Renal cortex interstitium (tissue), 11 donors: ENCODE results near the gene HDGF. TPM values are rescaled to one million over a fixed set of nuclear protein-coding genes. Genes with fewer than 3 reads are reported as not detected.

Source experiments
- DNase-seq, 11 donors: peaks; one replicate each; pipeline ENCODE4 v3.0.0-alpha.2; 2013; ENCODE audit warnings: low read depth in 9 of 11, low spot score in 4 of 11; ENCODE audit errors: extremely low read depth in 1 of 11
- polyA plus RNA-seq, 3 donors: library from polyadenylated mRNA; unstranded; fragments of 120-200 nt; gene quantifications; one replicate each; pipeline ENCODE4 v1.2.1, GENCODE V29; 2013; ENCODE audit not compliant: insufficient read length in 3 of 3

The HDGF gene
- polyA plus RNA-seq, 3 donors, result 262 to 301 (median 270) TPM

DNA sequence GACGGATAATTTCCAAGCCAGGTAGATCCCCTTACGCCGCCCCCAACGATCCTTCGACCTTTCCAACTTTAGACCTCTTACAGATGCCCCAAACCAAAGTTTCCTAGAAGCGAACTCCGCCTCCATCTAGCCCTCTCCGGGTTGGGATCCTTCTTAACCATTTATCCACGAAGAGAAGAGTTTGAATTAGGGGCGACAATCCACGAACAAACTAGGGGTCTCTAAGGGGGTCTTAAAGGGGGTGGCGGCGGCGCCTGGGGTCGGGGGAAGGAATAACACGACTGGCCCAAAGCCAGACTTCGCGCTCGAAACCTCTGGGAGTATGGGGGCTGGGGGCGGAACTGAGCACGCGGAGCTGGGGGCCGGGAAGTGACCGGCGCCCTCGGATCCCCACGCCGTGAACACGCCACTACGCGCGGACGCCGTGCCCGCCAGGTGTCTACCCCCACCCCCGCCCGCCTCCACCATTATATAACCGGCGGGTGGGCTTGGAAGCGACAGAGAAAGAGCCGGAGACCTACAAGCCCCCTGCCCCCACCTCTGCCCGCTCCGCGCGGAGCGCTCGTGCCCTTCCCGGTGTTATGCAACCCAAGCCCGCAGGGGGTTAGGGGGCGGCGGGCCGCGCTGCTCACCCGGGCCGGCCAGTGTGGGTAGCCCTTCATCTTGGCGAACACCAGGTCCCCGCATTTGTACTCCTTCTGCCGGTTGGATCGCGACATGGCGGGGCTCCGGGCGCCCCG is 594 bp downstream of the HDGF start:
- no peak for DNase-seq

DNA sequence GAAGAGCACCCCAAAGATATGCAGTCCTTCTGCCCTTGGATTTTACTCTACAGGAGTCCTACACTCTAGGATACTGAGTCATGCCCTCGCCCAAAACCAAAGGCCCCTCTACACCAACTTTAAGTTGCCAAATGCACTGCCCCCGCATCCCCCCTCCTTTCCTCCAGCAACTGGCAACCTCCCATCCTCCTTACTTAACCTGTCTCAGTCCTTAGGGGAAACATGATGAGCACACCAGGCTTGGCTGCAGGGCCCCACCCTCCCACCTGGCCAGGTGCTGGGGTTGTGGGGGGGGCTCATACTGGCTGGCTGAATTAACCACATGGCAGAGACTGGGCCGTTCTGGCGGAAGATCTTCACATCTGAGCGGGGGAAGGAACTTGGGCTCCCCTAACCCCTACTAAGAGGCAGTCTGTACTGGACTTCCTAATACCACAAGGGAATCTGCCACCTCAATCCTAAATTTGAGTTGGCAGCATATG is 1.2 kb downstream of the HDGF start:
- no peak for DNase-seq

DNA sequence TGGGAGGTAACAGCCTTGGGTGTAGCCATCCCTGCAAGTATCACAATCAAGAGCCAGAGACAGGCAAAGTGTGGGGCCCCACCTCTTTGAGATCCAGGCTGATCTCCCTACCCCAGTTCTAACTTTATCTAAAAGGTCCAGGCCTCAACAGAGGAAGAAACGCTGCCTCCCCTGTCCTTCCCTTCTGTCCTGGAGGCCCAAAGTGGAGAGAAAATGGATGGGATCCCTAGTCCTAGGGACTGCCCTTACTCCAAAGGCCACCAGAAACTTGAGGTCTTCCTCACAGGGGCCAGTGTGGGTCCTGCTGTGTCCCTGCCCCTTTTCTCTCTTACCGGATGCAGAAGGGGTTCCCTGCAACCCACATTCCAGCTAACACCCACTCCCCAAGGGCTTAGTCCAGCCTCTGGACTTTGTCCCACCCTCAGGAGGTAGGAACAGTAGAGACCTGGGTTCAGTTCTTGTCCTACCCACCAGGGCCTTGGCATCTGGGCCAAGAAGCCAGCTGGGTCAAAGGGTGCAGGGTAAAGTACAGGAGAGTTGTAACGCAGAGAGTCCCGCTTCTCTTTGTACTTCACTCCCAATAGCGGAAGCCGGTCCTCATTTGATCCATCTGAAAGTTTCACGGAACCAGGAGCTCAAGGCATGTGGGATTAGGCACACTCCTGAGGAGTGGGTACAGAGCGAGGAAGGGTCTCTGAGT is 1.9 kb downstream of the HDGF start:
- DNase-seq, result no peak

DNA sequence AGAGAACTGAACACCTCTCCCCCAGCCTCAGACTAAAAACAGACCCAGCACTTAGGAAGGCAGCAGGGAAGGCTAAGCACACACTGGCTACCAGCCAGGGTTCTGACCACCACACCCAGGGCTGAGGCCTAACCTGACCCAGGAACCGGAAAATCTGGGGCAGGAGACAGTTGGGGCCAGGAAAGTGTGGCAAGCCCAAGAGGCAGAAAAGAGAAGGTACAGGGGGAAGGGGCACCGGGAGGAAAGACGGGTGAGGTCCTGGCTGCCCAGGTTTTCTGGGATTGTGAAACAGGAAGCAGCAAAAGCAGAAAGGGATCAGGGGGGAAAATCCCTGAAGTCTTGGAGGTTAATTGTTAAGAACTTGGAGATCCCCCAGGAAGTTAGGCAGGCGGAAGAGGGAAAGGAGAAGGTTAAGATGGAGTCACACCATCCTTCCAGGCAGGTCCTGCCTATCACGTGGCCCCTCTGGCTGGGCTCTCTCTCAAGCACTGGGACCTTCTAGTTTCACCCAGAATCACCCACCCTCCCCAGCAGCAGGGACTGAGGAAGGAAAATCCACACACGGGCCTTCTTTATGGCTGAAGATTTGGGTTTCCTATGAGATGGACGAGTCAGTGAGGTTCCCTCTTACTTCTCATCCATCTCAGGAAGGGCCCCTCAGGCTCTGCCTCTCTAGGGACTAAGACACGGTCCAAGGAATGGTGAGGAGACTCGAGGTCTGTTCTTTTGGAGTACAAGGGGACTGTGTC is 2.6 kb downstream of the HDGF start:
- DNase-seq, result no peak

DNA sequence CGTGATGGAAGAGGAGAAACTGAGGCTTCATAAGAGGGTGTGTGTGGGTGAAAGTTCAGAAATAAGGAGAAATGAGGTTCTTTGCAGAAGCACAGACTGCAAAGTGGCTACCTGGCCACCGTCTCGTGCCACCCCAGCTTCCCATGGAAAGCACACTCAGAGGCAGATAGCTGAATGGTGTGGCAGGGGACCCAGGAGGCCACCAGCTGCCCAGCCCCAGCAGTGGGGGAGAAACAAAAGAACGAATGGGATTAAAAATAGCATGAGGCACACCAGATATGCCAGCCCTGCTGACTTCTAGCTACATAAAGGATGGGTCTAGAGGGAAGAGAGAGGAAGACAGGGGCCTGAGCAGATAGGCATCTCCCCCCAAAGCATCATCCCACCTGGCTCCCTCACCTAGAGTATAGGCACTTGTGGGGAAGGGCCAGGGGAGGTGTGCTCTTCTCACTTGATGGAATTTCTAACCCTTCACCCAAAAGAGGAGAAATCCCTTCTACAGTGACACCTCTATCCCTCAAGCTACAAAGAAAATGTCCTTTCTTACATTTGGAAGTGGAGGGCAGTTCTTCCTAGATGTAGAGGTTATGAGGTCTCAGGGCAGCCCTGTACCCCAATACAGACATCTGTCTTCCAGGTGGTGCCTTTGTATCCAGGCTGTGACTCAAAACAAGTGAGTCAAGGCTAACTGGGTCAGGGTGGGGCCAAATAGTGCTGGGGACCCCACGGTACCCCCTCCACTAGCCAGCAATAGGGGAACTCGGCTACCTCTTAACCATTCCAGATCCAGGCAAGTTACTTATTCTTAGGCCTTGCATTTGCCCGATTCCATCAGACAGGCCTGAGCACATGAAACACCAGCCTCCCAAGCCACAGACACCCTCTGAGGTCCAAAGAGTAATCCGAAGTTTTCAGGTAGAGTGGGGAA is 3.5 kb downstream of the HDGF start:
- DNase-seq, result no peak

DNA sequence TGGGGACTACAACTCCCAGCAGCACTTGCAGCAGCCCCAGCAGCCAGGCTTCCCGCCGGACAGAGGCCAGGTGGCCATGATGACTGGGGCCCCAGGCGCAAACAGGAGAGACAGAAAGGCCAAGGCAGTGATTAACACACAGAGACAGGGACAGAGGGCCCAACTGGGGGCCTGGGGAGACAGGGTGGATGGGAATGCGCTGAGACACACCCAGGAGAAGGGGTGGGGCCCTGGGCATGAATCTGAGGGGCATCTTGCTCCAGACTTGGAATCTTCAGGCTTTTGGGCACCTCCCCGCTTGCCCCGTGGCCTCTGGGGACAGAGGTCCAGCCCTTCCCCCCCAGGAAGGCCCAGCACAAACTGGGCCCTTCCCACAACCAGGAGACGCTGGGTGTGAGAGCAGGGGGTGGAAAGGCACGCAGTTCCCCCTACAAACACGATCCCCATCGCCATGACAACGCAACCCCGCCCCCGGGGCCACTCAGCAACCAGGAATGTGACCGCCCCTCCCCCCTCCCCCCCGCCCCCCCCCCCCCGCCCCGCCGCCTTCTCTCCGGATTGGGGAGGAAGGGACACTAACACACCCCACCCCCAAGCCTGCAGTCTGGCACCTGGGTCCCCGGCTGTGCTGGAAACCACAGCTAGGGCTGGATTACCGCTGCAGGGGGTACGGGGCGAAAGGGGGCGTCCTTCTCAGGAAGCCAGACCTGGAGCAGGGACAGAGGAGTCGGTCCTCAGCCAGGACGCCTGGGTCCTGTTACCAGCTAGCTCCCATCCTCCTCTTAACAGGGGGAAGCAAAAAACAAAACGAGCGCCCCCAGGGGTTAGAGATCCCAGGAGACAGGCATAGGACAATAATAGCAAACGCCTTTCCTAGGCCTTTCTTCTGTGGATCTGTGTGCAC is 4.5 kb downstream of the HDGF start:
- DNase-seq, result peak in 8 of 11 donors; percentile 81 to 93 (median 86)

DNA sequence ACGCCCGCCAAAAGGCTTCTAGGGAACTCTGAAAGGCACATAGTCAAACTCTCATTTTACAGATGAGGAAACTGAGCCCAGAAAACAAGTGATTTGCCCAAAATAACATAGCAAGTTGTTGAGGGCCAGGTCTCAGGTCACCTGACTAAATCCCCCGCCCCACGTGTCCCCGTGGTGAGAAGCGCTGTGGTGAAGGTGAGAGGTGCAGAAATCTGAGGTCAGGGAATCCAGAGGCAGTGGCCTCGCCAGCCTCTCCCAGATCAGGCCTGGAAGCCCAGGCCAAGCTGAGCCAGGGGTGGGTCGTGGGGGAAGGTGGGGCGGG is 5.1 kb downstream of the HDGF start:
- DNase-seq, result no peak

DNA sequence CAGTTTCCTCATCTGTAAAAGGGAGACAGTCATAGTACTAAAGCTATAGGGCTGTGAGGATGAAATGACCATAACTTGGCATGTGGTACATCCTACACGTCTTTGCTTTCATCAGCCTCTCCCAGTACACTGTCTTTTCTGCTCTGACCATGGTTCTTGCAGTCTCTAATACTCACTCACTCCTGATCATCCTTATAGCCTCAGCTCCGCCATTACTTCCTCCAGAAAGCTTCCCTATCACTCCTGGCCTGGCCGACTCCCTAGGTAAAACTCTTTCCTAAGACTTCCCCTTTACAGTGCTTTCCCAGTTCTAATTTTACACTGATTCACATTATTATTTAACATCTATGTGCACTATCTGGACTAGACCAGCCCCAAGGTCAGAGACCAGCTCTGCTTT is 5.6 kb downstream of the HDGF start:
- DNase-seq, result no peak

DNA sequence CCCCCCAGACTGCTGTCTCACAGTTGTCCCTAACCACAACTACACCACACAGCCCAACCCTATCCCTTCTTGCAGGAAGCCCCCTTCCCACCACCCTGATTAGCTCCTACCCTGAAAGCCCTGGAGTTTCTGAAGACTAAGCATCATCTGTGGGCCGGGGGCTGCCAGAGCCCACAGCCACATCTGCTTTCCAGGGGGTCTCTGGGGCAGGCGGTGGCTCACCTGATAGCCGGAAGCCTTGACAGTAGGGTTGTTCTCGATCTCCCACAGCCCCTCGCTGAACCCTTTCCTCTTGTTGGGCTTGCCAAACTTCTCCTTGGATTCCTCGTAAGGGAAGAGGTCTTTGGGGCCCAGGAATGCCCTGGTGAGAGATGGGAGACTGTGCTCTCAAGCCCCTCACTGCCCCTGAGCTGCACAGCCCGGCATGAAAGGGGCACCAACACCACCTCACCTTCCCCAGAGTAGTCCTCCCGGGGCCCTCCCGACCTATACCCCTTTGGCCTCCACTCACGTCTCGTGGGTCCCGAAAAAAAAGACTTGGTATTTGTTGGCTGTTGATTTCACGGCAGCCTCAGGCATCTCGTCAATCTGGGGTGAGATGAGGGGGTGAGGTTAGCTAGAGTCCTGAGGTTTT is 6.6 kb downstream of the HDGF start:
- DNase-seq, result no peak

DNA sequence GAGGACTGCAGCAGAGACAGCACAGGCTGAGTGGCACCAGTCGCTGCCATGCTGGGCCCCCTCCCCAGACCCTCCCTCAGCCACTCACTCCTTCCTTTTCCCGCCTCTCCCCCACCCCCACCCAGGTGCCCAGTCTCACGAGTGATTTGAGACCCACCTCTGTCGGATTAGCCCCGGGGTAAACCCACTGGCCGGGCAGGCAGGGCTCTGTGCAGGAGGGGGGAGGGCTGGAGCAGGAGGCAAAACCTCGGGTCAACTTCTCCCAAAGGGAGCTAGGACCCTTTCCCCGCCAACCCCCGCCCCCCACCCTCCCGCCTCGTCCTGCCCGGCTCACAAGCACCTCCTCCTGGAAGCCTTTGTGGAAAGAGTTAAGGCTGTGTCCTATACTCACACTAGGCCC is 7.1 kb downstream of the HDGF start:
- no peak for DNase-seq

DNA sequence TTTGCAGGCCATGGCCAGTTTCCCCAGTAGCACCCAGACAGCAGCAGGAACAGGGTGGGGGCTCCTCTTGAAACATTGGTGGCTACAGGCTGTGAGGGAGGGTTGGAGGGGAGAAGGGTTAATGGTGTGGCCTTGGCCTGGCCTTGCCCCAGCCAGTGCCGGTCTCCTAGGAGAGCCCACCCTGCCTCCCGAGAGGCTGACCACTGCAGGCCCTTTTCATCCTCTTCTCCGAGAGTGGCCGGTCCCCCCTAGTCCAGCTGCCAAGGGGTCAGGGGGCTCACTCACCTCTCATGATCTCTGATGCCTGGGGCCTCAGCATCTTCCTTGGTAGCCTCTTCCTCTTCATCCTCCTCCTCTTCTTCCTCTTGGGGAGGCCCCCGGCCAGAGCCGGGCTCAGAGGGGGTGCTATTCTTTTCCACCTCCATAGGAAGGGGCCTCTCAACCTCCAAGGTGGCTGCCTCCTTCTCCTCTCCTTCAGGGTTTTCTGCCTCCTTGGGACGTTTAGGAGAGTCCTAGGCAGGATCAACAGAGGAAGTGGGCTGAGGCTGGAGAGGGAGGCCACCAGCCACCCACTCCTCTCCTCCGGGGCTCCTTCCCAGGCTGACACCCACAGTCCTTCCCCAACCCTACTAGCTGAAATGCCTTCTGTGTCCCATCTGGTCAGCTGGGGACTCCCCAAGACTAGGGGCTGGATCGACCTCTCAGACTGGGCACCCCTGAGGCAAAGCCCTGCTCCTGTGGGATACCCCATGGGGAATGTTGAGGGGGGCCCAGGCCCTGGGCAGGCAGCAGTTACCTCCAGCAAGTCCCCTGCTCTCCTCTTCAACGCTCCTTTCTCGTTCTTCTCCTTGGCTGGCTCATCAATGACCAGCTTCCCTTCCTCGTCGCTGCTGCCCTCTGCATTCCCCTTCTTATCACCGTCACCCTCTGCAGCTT is 7.8 kb downstream of the HDGF start:
- DNase-seq, result no peak

DNA sequence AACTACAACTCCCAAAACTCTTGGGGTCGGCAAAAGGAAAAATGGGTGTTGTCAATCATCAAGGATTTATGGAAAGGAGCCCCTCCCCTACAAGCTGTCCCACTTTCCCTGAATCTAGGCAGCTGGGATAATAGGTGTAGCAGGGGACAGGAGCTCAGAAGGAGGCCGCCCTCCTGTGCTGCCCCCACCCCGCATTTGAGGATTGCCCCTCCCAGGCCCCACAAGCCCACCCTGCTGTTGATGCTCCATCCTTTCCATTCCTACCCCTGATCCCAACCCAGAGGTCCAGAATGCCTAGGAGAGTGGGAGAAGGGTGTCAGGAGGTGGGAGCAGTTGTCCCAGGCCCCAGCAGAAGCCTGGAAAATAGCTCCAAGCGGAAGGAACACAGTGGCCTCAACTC is 8.7 kb downstream of the HDGF start:
- no peak for DNase-seq

DNA sequence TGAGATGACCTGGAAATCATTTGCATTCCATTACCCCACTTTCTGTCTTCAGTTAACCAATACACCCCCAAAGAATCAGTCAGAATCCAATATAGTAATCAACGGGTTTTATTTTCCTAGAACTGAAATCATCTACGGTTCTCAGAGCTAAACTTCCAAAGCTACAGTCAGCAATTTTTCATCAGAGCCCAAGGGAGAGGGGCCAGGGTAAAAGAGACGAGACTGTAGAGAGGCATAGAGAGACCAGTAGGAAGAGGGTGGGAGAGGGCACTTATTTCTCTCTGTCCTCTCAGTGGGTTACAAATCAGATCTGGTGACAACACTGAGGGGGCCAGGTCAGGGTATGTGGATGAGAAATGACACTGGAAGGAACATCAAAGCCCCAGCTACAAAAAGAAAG is 9.5 kb downstream of the HDGF start:
- no peak for DNase-seq

DNA sequence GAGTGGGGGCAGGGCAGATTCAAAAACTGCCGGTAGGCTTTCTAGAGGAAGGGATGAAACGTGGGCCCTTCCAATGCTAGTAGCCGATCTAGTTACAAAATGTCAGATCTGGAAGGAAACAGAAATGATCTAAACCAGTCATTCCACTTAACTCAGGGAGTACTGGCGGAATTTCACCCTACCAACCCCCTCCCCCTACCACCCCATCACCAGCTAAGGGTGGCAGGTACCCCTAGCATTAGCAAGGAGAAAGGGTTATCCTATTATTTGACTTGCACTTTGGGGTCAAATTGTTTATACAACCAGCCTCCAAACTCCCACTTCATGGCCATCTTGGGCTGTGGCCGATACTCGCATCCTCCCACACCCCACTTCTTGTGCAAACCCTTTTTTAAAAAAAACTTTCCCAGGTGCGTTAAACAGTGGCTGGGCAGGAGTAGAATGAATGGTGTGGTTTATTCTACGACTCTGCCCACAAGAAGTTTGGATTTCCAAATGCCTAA is 9.9 kb downstream of the HDGF start:
- no peak for DNase-seq

DNA sequence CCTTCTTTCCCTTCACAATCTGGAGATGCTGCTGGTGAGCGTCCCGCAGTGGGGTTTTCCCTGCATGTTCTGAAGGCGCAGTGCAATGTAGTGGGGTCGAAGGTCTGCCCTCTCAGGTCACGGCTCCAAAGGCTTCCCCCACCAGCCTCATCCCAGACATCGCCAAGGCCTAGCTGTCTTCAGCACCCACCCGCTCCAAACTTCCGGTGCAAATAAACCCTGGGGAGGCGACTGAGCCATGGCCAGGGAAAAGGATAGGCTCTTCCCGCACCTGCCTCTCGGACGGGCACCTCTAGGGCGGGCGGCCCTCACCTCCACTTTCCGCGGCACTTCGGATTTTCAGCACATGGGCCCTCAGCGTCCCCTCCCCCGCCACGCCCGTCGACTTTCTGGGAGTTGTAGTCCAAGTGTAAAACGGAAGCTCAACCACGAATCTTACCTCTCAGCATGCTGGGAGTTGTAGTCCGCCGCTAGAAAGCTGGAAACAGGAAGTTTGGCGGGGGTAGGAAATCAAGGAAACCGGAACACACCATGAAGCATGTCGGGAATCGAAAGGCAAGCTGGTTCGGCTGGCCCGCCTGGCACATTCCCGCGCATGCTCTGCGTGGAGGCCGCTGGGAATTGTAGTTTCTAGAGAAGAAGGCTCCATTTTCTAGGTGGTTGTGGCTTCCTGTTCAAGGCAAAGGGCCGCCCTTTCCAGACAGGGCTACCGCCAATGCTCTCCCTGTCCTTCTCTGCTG is 10.6 kb downstream of the HDGF start, which contains the start of gene MRPL24:
Gene MRPL24 (minus strand): TSS at position 348 of the 740 bp plus-strand sequence. CDS start 2,384 bp downstream, outside the sequence.
- DNase-seq, result peak; percentile 96 to 100 (median 99)
